Heart left ventricle (tissue), 16 donors: ENCODE measurements around the gene GPER1. TPM values are rescaled to one million over a fixed set of nuclear protein-coding genes. Genes with fewer than 3 reads are reported as not detected.

Experiments used
- ATAC-seq, 4 donors: fragments of 200-7000 bp; cut with Tn5 transposase; one replicate each; pipeline ENCODE4 v1.9.1; 2020 to 2022; ENCODE audit warnings: moderate library complexity in 4 of 4, mild to moderate bottlenecking in 3 of 4, moderate number of reproducible peaks in 1 of 4
- DNase-seq, 5 donors: peaks; one replicate each; pipeline ENCODE4 v3.0.0-alpha.2; 2020
- H3K27ac ChIP-seq, 12 donors: fragments of 200-600 bp; sonication (generic) in 4 of 12; one replicate each; pipeline versions ENCODE4 v1.5.0 to v1.8.0; 2016 to 2022; ENCODE audit warnings: mild to moderate bottlenecking in 2 of 12
- H3K27me3 ChIP-seq, 9 donors: fragments of 200-600 bp; sonication (generic) in 2 of 9; one replicate each; pipeline versions ENCODE4 v1.5.1 to v1.8.0; 2016 to 2022; ENCODE audit warnings: mild to moderate bottlenecking in 3 of 9
- H3K36me3 ChIP-seq, 9 donors: fragments of 200-600 bp; sonication (generic) in 2 of 9; one replicate each; pipeline versions ENCODE4 v1.5.0 to v1.8.0; 2018 to 2022; ENCODE audit warnings: mild to moderate bottlenecking in 2 of 9
- H3K4me1 ChIP-seq, 12 donors: fragments of 200-600 bp; sonication (generic) in 4 of 12; one replicate each; pipeline versions ENCODE4 v1.5.0 to v1.8.0; 2016 to 2022; ENCODE audit warnings: mild to moderate bottlenecking in 3 of 12
- H3K4me3 ChIP-seq, 12 donors: fragments of 200-600 bp; sonication (generic) in 4 of 12; one replicate each; pipeline versions ENCODE4 v1.5.0 to v1.8.0; 2017 to 2022; ENCODE audit warnings: mild to moderate bottlenecking in 9 of 12, moderate library complexity in 4 of 12
- H3K9me3 ChIP-seq, 12 donors: fragments of 200-600 bp; sonication (generic) in 4 of 12; one replicate each; pipeline versions ENCODE4 v1.5.0 to v1.8.0; 2016 to 2022; ENCODE audit warnings: mild to moderate bottlenecking in 1 of 12
- CTCF ChIP-seq, 12 donors: fragments of 200-600 bp; sonication (generic) in 4 of 12; IDR thresholded peaks; one replicate each; pipeline versions ENCODE4 v1.5.0 to v1.8.0; 2018 to 2022; ENCODE audit warnings: antibody characterized with exemption in 12 of 12, mild to moderate bottlenecking in 5 of 12
- POLR2A ChIP-seq, 2 donors: fragments of 450-650 bp; IDR thresholded peaks; one replicate each; pipeline ENCODE4 v1.6.1; 2017; ENCODE audit warnings: antibody characterized with exemption in 2 of 2, mild to moderate bottlenecking in 2 of 2, moderate library complexity in 2 of 2
- WGBS, 4 donors: extraction: QIAGEN DNeasy Blood & Tissue Kit in 2 of 4; methylation state at CpG; one replicate each; pipeline versions ENCODE4 v1.1.5 to v1.1.7; 2013 to 2018; 5-methylcytosine and 5-hydroxymethylcytosine counted together
- intact Hi-C, 10 donors: fragments of 100-400 bp; cut with DNase I; formaldehyde crosslinking; loops; one replicate each; pipeline versions ENCODE4 v1.11.1 to v1.14.2; 2022
- polyA plus RNA-seq, 2 donors: library from polyadenylated mRNA; stranded (reverse); fragments of 200-250 nt; gene quantifications; one replicate each; pipeline ENCODE4 v1.2.3, GENCODE V29; 2013
- total RNA-seq, 9 donors: library from RNA; depleted of rRNA in 2 of 9; stranded (reverse); fragments of >200 nt in 2 of 9; fragmentation: NEBNext Ultra II Directional in 3 of 9; extraction: Animal tissue kit (Norgen Biotek cat#: 25700) in 3 of 9; gene quantifications; one replicate each; pipeline versions ENCODE4 v1.1.0 to v1.2.4, GENCODE V29; 2016 to 2023
- donor health status: ischemic (EF 13 %, LVEDD 7.1; RV severe dilation, severe dysfunction).
- donor health status: healthy with polysubstance abuse.
- donor health status: DM: no; HTN: yes; CAD: no.
- donor health status: DM: no; HTN: no; CAD: no.
- donor health status: ischemic (EF 25% LVEDD 6.9; RV normal size, moderate dysfunction).
- donor health status: ischemic (EF 25% LVEDD 5.7; RV mildly dilated, moderate dysfunction).
- donor health status: healthy.
- donor health status: DM: yes; HTN: yes; CAD: no.
- donor health status: ischemic (EF 35%, LVEDD 5.7; RV mildly dilated, moderate dysfunction).
- donor health status: nonischemic (EF 11% LVEDD 7.7; RV severe dilation, severe dysfunction).
- donor health status: DM: yes; HTN: yes; CAD: no.
- donor health status: PGD.
- donor health status: ischemic (EF 29% LVEDD 5.4; RV normal size, mild dysfunction).
- donor health status: nonischemic (EF 23%, LVEDD 6.1; RV moderate dilation, normal function).

Gene GPER1
- total and polyA plus RNA-seq, 11 donors: 1.4 to 8.8 (median 2.8) TPM

GRCh38 chr7:1045069-1046063 is 42.5 kb upstream of the GPER1 start:
- Histone ChIP-seq H3K4me3 (peak overlapping the region; percentile 60 to 94 (median 78)), H3K27me3 (no peaks in the 10 kb centered on the region), H3K4me1 (peaks cover 5 to 86% (median 59%) of the 10 kb centered on the region in 12 donors), H3K36me3 (no peaks in the 10 kb centered on the region), H3K27ac (peak overlapping the region; percentile 85 to 97 (median 92)), H3K9me3 (no peaks in the 10 kb centered on the region)
- ATAC-seq (no peak), DNase-seq (peak in 1 of 5 donors; percentile 11)
- TF ChIP-seq CTCF (IDR thresholded peaks at IDR 0.05) (no peak), POLR2A (IDR thresholded peaks at IDR 0.05) (no peak)
- WGBS, 4 donors: 64 to 69% (median 68%) methylated on average over 18 to 21 of the region's 21 CpGs
- intact Hi-C loops: loop anchor here in 2 of 10 donors (2.0 to 5.0 kb wide), 3 partner anchors 17 to 453 kb away; no protein-coding TSS in a partner anchor

- H3K4me3 ChIP-seq: no peak overlapping the region
Observed at GRCh38 chr7:1046722-1047679, 40.9 kb upstream of the GPER1 start.

GRCh38 chr7:1049006-1049741 is 38.7 kb upstream of the GPER1 start:
- ATAC-seq (peak in 3 of 4 donors; percentile 21 to 40 (median 37)), DNase-seq (peak in 1 of 5 donors; percentile 31)
- Histone ChIP-seq H3K4me3 (no peak overlapping the region), H3K27ac (peak overlapping the region; percentile 7 to 89 (median 56)), H3K9me3 (no peaks in the 10 kb centered on the region), H3K27me3 (no peaks in the 10 kb centered on the region), H3K36me3 (no peaks in the 10 kb centered on the region), H3K4me1 (peaks cover 0 to 96% (median 76%) of the 10 kb centered on the region in 12 donors)
- TF ChIP-seq POLR2A (IDR thresholded peaks at IDR 0.05) (no peak), CTCF (IDR thresholded peaks at IDR 0.05) (no peak)
- intact Hi-C loops: loop anchor here in 2 of 10 donors (5.0 kb wide), 2 partner anchors 232 to 457 kb away; no protein-coding TSS in a partner anchor
- 56 to 64% (median 58%) methylated on average over 20 to 23 of the region's 23 CpGs for WGBS, 4 donors

More at GRCh38 chr7:1046722-1047679, 40.9 kb upstream of the GPER1 start:
- ATAC-seq (no peak), DNase-seq (peak in 1 of 5 donors; percentile 12)
- WGBS, 4 donors: 85 to 89% (median 87%) methylated on average over 15 of the region's 15 CpGs
- Histone ChIP-seq H3K9me3 (no peaks in the 10 kb centered on the region), H3K27me3 (no peaks in the 10 kb centered on the region), H3K27ac (peak overlapping the region in 1 of 12 donors; percentile 12), H3K4me1 (peaks cover 5 to 93% (median 75%) of the 10 kb centered on the region in 12 donors), H3K36me3 (no peaks in the 10 kb centered on the region)
- intact Hi-C loops: loop anchor here in 2 of 10 donors (5.0 kb wide), 2 partner anchors 230 to 455 kb away; no protein-coding TSS in a partner anchor
- TF ChIP-seq CTCF (IDR thresholded peaks at IDR 0.05) (no peak), POLR2A (IDR thresholded peaks at IDR 0.05) (no peak)
